Endothelial cell of umbilical vein (primary cell): ENCODE data around the gene EARS2. TPM values are rescaled to one million over a fixed set of nuclear protein-coding genes. Genes with fewer than 3 reads are reported as not detected.

Experiments used
- BruUV-seq: library from RNA; stranded (reverse); fragments of 400-500 nt; replicated peaks from 2 replicates; lab custom pipeline; 2021; lab: Mats Ljungman, UMichigan
- CTCF ChIA-PET: fragments of 300-600, 350-600 bp; sonication (Branson Sonifier 250); formaldehyde crosslinking; loops from one replicate; lab custom pipeline; 2021; ENCODE audit warnings: antibody characterized with exemption, inconsistent platforms; lab: Charles Lee
- POLR2A ChIA-PET: fragments of 300-600, 350-600 bp; sonication (Branson Sonifier 250); formaldehyde crosslinking; loops from one replicate; lab custom pipeline; 2021; ENCODE audit warnings: antibody characterized with exemption, inconsistent platforms; lab: Charles Lee
- DNase-seq: peaks from one replicate; pipeline ENCODE4 v3.0.0-alpha.2; 2011; ENCODE audit warnings: low read depth, low spot score
- FAIRE-seq: peaks from 2 replicates; lab custom pipeline; 2011; peaks lifted over from hg19 to GRCh38; lab: Jason Lieb, UNC
- H2AFZ ChIP-seq: 2 replicates; pipeline ENCODE4 v1.6.0; 2012; ENCODE audit warnings: low read depth, low read length, control low read depth, inconsistent platforms
- H3K27ac ChIP-seq: 2 replicates; pipeline ENCODE4 v1.5.1; 2011; ENCODE audit warnings: low read depth, mild to moderate bottlenecking, control low read depth, low read length, moderate library complexity; ENCODE audit not compliant: insufficient read depth
- H3K27me3 ChIP-seq, 2 experiments: 2 replicates each; pipeline versions ENCODE4 v1.6.0 to v1.6.1; 2011; ENCODE audit warnings: low read length in 2 of 2, mixed read lengths in 1 of 2; ENCODE audit not compliant: control insufficient read depth in 2 of 2, insufficient read depth in 2 of 2
- H3K36me3 ChIP-seq, 2 experiments: 2 replicates in 1 of 2; 3 replicates in 1 of 2; pipeline ENCODE4 v1.5.1; 2011; ENCODE audit warnings: low read length in 2 of 2, mild to moderate bottlenecking in 1 of 2, moderate library complexity in 1 of 2; ENCODE audit not compliant: control insufficient read depth in 2 of 2, insufficient read depth in 2 of 2; ENCODE audit errors: extremely low read depth in 1 of 2
- H3K4me1 ChIP-seq: 3 replicates; pipeline ENCODE4 v1.5.1; 2011; ENCODE audit warnings: mild to moderate bottlenecking, low read length; ENCODE audit not compliant: control insufficient read depth, insufficient read depth; ENCODE audit errors: extremely low read depth
- H3K4me2 ChIP-seq: 2 replicates; pipeline ENCODE4 v1.6.1; 2011; ENCODE audit warnings: low read length, control low read depth, mixed read lengths; ENCODE audit not compliant: insufficient read depth
- H3K4me3 ChIP-seq, 3 experiments: fragments of 200-600 bp in 1 of 3; sonication (generic), shearing (Covaris generic) in 1 of 3; replicated peaks in 1 of 3; 2 replicates each; pipeline ENCODE4 v1.5.1; 2011 to 2016; ENCODE audit warnings: control low read depth in 3 of 3, low read length in 3 of 3, mild to moderate bottlenecking in 2 of 3, inconsistent platforms in 1 of 3, low read depth in 1 of 3, moderate library complexity in 1 of 3; ENCODE audit not compliant: insufficient read depth in 1 of 3
- H3K79me2 ChIP-seq: 2 replicates; pipeline ENCODE4 v1.6.0; 2012; ENCODE audit warnings: low read length, inconsistent platforms; ENCODE audit not compliant: control insufficient read depth, insufficient read depth
- H3K9ac ChIP-seq: replicated peaks from 2 replicates; pipeline ENCODE3; 2011; ENCODE audit warnings: low read length, control low read depth; ENCODE audit not compliant: insufficient read depth; ENCODE audit errors: extremely low read depth
- H3K9me1 ChIP-seq: replicated peaks from 3 replicates; pipeline ENCODE4 v1.6.0; 2011; ENCODE audit warnings: mild to moderate bottlenecking, low read length; ENCODE audit not compliant: control insufficient read depth, insufficient read depth; ENCODE audit errors: extremely low read depth
- H3K9me3 ChIP-seq: replicated peaks from 2 replicates; pipeline ENCODE4 v1.5.1; 2012; ENCODE audit warnings: low read length, inconsistent platforms; ENCODE audit not compliant: control insufficient read depth, insufficient read depth
- H4K20me1 ChIP-seq: replicated peaks from 2 replicates; pipeline ENCODE3; 2011; ENCODE audit warnings: mild to moderate bottlenecking, low read length; ENCODE audit not compliant: control insufficient read depth, insufficient read depth; ENCODE audit errors: extremely low read depth
- EZH2 ChIP-seq: IDR thresholded peaks from 2 replicates; pipeline ENCODE4 v1.6.1; 2012; ENCODE audit warnings: borderline replicate concordance, low read depth, mild to moderate bottlenecking, moderate library complexity, low read length, inconsistent platforms; ENCODE audit not compliant: severe bottlenecking
- FOS ChIP-seq: IDR thresholded peaks from 2 replicates; pipeline ENCODE4 v1.6.1; 2011; ENCODE audit warnings: mild to moderate bottlenecking, low read length, moderate library complexity, borderline replicate concordance; ENCODE audit not compliant: insufficient read depth
- GATA2 ChIP-seq: IDR thresholded peaks from 2 replicates; pipeline ENCODE4 v1.7.0; 2011; ENCODE audit warnings: low read depth, mild to moderate bottlenecking, moderate library complexity, mixed read lengths, low read length; ENCODE audit not compliant: insufficient read length, insufficient read depth
- JUN ChIP-seq: IDR thresholded peaks from 2 replicates; pipeline ENCODE4 v1.6.1; 2011; ENCODE audit warnings: borderline replicate concordance, low read depth; ENCODE audit not compliant: insufficient read length, insufficient read depth
- MYC ChIP-seq: IDR thresholded peaks from one replicate; pipeline ENCODE4 v1.6.1; 2011; ENCODE audit warnings: mild to moderate bottlenecking, low read depth, low read length
- POLR2A ChIP-seq: IDR thresholded peaks from 2 replicates; pipeline ENCODE4 v1.6.1; 2012; ENCODE audit warnings: low read depth, mild to moderate bottlenecking, control low read depth, low read length
- POLR2AphosphoS5 ChIP-seq: IDR thresholded peaks from 2 replicates; pipeline ENCODE4 v1.6.1; 2012; ENCODE audit warnings: low read depth, mild to moderate bottlenecking, control low read depth, low read length, moderate library complexity; ENCODE audit not compliant: insufficient read depth
- dilution Hi-C: fragments of 300-500 bp; cut with MboI; formaldehyde crosslinking; loops from one replicate; pipeline ENCODE4 v1.15.0; 2019; ENCODE audit warnings: low sequenced_read_pairs; ENCODE audit not compliant: extremely low pct_ligation_motif_present
- intact Hi-C: fragments of 100-400 bp; cut with micrococcal nuclease; formaldehyde crosslinking; loops from one replicate; pipeline ENCODE4 v1.10.0; 2022
- polyA plus RNA-seq, 4 experiments: library from polyadenylated mRNA; depleted of rRNA in 3 of 4; stranded (reverse) in 3 of 4; unstranded in 1 of 4; fragments of >200 nt; gene quantifications; 2 replicates each; pipeline versions ENCODE4 v1.2.1 to v1.2.3, GENCODE V29; 2011 to 2012; ENCODE audit warnings: missing spikeins in 1 of 4
- total RNA-seq: library from RNA; stranded (reverse); gene quantifications from 2 replicates; pipeline ENCODE4 v1.2.3, GENCODE V29; 2021
- TF ChIP-seq, protein P1 (sequence below): IDR thresholded peaks from 2 replicates; pipeline ENCODE4 v1.6.1; 2011; ENCODE audit not compliant: insufficient read depth, insufficient read length
- TF ChIP-seq, protein P2 (sequence below), 2 donors: IDR thresholded peaks; 1 replicate in 1 of 2; 2 replicates in 1 of 2; pipeline ENCODE4 v1.5.1; 2011; ENCODE audit warnings: low read length in 2 of 2, mild to moderate bottlenecking in 2 of 2, moderate library complexity in 2 of 2, control low read depth in 1 of 2, inconsistent platforms in 1 of 2, low read depth in 1 of 2; ENCODE audit not compliant: insufficient read depth in 1 of 2; ENCODE audit errors: extremely low read depth in 1 of 2

Gene EARS2
- total and polyA plus RNA-seq, 2 donors (not counting 3 experiments of a cell fraction or from before 2014, with no cell fraction given), result 14.7 to 21.6 TPM

DNA sequence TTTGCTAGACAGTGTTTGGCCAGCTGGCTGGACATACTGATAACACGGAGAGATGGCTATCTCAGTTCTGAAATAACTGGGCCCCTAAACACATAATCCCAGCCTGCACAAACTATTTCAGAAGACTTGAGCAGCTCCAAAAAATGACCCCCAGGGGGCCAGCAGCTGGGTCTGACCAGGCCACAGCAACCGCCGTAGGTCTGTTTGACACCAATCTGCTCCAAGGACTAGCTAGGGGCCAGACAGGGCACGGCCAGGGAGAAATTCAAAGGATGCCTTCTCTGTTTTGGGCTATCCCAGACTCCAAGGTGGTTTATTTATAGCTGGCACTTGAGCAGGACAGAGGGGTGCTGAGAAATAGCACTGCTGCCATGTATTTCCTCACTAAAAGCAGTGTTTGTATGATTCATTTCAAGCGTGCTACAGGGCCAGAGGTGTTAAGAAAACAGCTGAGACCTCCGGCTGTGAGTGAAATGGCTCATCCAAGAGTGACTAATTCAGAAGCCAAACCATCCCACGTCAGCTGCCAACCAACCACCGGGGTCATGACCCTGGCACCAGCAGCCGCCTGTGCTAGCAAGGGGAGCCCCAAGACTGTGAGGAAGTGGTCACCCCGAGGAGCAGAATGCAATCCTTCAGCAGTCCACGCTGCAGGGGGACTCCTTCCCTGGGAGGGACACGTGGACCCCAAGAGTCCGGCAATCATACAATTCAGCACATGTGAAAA, 52.5 kb downstream of the EARS2 start:
- intact Hi-C loops (loop anchor here (1.0 to 2.0 kb wide), 3 partner anchors 12 to 52 kb away; partner anchors contain the start of genes COG7, EARS2 and UBFD1), dilution Hi-C loops (no loop called here)
- Histone ChIP-seq H3K4me2 (peak overlapping the region; percentile 54), H3K9ac (no peak overlapping the region), H3K79me2 (peaks cover 91% of the 10 kb centered on the region), H3K27ac (peak overlapping the region; percentile 64), H3K27me3 (no peaks in the 10 kb centered on the region), H3K4me3 (no peak overlapping the region), H3K36me3 (no peaks in the 10 kb centered on the region), H2AFZ (no peak overlapping the region), H3K4me1 (peaks cover 20% of the 10 kb centered on the region), H3K9me3 (no peaks in the 10 kb centered on the region), H3K9me1 (no peaks in the 10 kb centered on the region), H4K20me1 (peaks cover 2% of the 10 kb centered on the region)
- peak; percentile 99 for FAIRE-seq
- POLR2A ChIA-PET, result no interaction called here
- DNase-seq, result peak; percentile 87
- CTCF ChIA-PET, result interaction anchor here (0.9 to 1.4 kb wide), 6 partner anchors 13 to 92 kb away, joined by 3 to 8 read pairs (median 3); partner anchors contain the start of genes EARS2 and UBFD1
- BruUV-seq, result no TSS peak
- TF ChIP-seq JUN (peak; percentile 75), POLR2AphosphoS5 (peak; percentile 70), EZH2 (no peak), FOS (peak; percentile 95)
- TF ChIP-seq, protein P1, sequence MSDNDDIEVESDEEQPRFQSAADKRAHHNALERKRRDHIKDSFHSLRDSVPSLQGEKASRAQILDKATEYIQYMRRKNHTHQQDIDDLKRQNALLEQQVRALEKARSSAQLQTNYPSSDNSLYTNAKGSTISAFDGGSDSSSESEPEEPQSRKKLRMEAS, result no peak

DNA sequence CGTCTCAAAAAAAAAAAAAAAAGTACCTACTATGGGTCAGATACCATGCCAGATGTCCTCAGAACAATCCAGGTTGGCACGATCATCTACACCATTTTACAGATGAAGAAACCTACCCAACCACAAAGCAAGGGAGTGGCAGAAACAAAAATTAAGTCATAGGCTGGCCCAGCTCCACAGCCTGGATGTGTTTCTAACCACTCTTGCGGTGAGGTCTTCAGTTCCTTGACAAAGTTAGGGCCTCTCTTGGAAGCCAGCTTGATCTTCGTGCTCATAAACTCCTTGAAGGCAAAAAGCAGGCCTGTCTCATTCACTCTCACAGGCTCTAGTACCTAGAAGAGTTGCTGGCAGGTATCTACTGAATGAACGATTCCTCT, 53.1 kb downstream of the EARS2 start:
- DNase-seq (no peak), FAIRE-seq (peak; percentile 57)
- dilution Hi-C loops (no loop called here), intact Hi-C loops (loop anchor here (1.0 to 2.0 kb wide), 3 partner anchors 12 to 53 kb away; partner anchors contain the start of genes COG7, EARS2 and UBFD1)
- Histone ChIP-seq H3K4me3 (no peak overlapping the region), H3K4me2 (peak overlapping the region; percentile 54), H2AFZ (no peak overlapping the region), H4K20me1 (peaks cover 2% of the 10 kb centered on the region), H3K27ac (peak overlapping the region; percentile 64), H3K9me3 (no peaks in the 10 kb centered on the region), H3K27me3 (no peaks in the 10 kb centered on the region), H3K79me2 (peaks cover 90% of the 10 kb centered on the region), H3K36me3 (no peaks in the 10 kb centered on the region), H3K9me1 (no peaks in the 10 kb centered on the region), H3K9ac (no peak overlapping the region), H3K4me1 (peaks cover 20% of the 10 kb centered on the region)
- ChIA-PET CTCF (interaction anchor here (0.9 to 1.4 kb wide), 6 partner anchors 12 to 93 kb away, joined by 3 to 8 read pairs (median 3); partner anchors contain the start of genes EARS2 and UBFD1), POLR2A (no interaction called here)
- TF ChIP-seq, protein P1, result no peak
- TF ChIP-seq GATA2, result no peak
- TF ChIP-seq JUN, result no peak
- no peak for TF ChIP-seq POLR2AphosphoS5
- TF ChIP-seq, protein P2, sequence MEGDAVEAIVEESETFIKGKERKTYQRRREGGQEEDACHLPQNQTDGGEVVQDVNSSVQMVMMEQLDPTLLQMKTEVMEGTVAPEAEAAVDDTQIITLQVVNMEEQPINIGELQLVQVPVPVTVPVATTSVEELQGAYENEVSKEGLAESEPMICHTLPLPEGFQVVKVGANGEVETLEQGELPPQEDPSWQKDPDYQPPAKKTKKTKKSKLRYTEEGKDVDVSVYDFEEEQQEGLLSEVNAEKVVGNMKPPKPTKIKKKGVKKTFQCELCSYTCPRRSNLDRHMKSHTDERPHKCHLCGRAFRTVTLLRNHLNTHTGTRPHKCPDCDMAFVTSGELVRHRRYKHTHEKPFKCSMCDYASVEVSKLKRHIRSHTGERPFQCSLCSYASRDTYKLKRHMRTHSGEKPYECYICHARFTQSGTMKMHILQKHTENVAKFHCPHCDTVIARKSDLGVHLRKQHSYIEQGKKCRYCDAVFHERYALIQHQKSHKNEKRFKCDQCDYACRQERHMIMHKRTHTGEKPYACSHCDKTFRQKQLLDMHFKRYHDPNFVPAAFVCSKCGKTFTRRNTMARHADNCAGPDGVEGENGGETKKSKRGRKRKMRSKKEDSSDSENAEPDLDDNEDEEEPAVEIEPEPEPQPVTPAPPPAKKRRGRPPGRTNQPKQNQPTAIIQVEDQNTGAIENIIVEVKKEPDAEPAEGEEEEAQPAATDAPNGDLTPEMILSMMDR (IDR thresholded peaks at IDR 0.05; ENCODE audit: extremely low read depth in 1 of 2, insufficient read depth in 1 of 2, low read depth in 1 of 2, low read length in 2 of 2), result no peak
- TF ChIP-seq FOS, result no peak
- no peak for TF ChIP-seq EZH2
- TF ChIP-seq MYC, result no peak
- no peak for TF ChIP-seq POLR2A
- BruUV-seq, result no TSS peak
